Adrenal gland (tissue), 12 donors: ENCODE results near the gene IBA57. TPM values are rescaled to one million over a fixed set of nuclear protein-coding genes. Genes with fewer than 3 reads are reported as not detected.
"Not testable (repeated sequence)": the region's sequence is repeated elsewhere in the genome, so short reads cannot be mapped to it uniquely, and the experiment has no call there.

Experiments
- DNase-seq, 7 donors: peaks; one replicate each; pipeline ENCODE4 v3.0.0-alpha.2; 2019 to 2020
- H3K27ac ChIP-seq, 5 donors: fragments of 200-600 bp; sonication (generic) in 4 of 5; 1 replicate in 3 of 5; 2 replicates in 2 of 5; pipeline versions ENCODE4 v1.5.1 to v1.8.0; 2016 to 2020; ENCODE audit warnings: mild to moderate bottlenecking in 1 of 5
- H3K27me3 ChIP-seq: fragments of 200-600 bp; 2 replicates; pipeline ENCODE4 v1.8.0; 2021
- H3K36me3 ChIP-seq, 2 donors: fragments of 200-600 bp; replicated peaks in 1 of 2; 1 replicate in 1 of 2; 2 replicates in 1 of 2; pipeline versions ENCODE4 v1.5.1 to v1.8.0; 2018 to 2022
- H3K4me1 ChIP-seq, 2 donors: fragments of 200-600 bp; replicated peaks in 1 of 2; 1 replicate in 1 of 2; 2 replicates in 1 of 2; pipeline versions ENCODE4 v1.5.1 to v1.8.0; 2018 to 2021
- H3K4me3 ChIP-seq, 4 donors: fragments of 200-600 bp; sonication (generic) in 3 of 4; one replicate each; pipeline ENCODE4 v1.5.1; 2016 to 2018
- H3K9me3 ChIP-seq, 3 donors: fragments of 200-600 bp; sonication (generic) in 1 of 3; replicated peaks in 1 of 3; 1 replicate in 2 of 3; 2 replicates in 1 of 3; pipeline versions ENCODE4 v1.5.1 to v1.8.0; 2016 to 2021
- CTCF ChIP-seq, 6 experiments: fragments of 450-650 bp in 4 of 6; fragments of 200-600 bp in 2 of 6; sonication (generic) in 1 of 6; IDR thresholded peaks; 1 replicate in 5 of 6; 2 replicates in 1 of 6; pipeline versions ENCODE4 v1.5.1 to v1.8.0; 2016 to 2021; ENCODE audit warnings: antibody characterized with exemption in 6 of 6, mild to moderate bottlenecking in 2 of 6, moderate library complexity in 1 of 6
- POLR2A ChIP-seq, 2 donors: fragments of 450-650 bp; IDR thresholded peaks; one replicate each; pipeline ENCODE4 v1.6.1; 2017; ENCODE audit warnings: antibody characterized with exemption in 2 of 2, mild to moderate bottlenecking in 2 of 2, moderate library complexity in 1 of 2
- WGBS, 4 donors: extraction: QIAGEN DNeasy Blood & Tissue Kit in 2 of 4; methylation state at CpG; one replicate each; pipeline versions ENCODE4 v1.1.5 to v1.1.7; 2013 to 2017; 5-methylcytosine and 5-hydroxymethylcytosine counted together
- intact Hi-C, 2 donors: fragments of 100-400 bp; cut with DNase I; formaldehyde crosslinking; loops; one replicate each; pipeline versions ENCODE4 v1.14.1 to v1.15.0; 2022 to 2023
- polyA plus RNA-seq, 3 donors: library from polyadenylated mRNA; stranded (reverse); fragments of 200-250 nt in 2 of 3; fragments of 350-450 nt in 1 of 3; fragmentation: Illumina TruSeq in 1 of 3; extraction: RNeasy Lipid Tissue Mini Kit (QIAGEN cat#74804) in 1 of 3; gene quantifications; one replicate each; pipeline ENCODE4 v1.2.3, GENCODE V29; 2013 to 2014
- total RNA-seq, 9 donors: library from RNA; depleted of rRNA in 4 of 9; stranded (reverse); fragments of >200 nt in 4 of 9; fragments of 120-200 nt in 1 of 9; fragmentation: NEBNext Ultra II Directional in 1 of 9; extraction: Animal tissue kit (Norgen Biotek cat#: 25700) in 1 of 9; gene quantifications; one replicate each; pipeline versions ENCODE4 v1.1.0 to v1.2.4, GENCODE V29; 2013 to 2023
- donor health status: healthy with polysubstance abuse.
- donor health status: Bipolar disorder and iron deficiency.
- donor health status: DM: yes; HTN: yes; CAD: no.
- donor health status: DM: no; HTN: no; CAD: no.
- donor health status: DM: no; HTN: no; CAD: no.
- donor health status: DM: yes; HTN: yes; CAD: no.

The IBA57 gene
- total and polyA plus RNA-seq, 12 donors: 1.4 to 40.6 (median 13.0) TPM

- 78 to 87% (median 84%) methylated on average over 9 to 14 of the region's 14 CpGs for WGBS, 4 donors
- H3K27ac ChIP-seq: no peak overlapping the region
- intact Hi-C loops: no loop called here
- no peak for TF ChIP-seq CTCF (IDR thresholded peaks at IDR 0.05)
- TF ChIP-seq POLR2A (IDR thresholded peaks at IDR 0.05): no peak
- no peak for DNase-seq
- no peaks in the 10 kb centered on the region for H3K4me1 ChIP-seq
- H3K9me3 ChIP-seq: no peaks in the 10 kb centered on the region
- H3K4me3 ChIP-seq: no peak overlapping the region
- H3K36me3 ChIP-seq: no peaks in the 10 kb centered on the region
- H3K27me3 ChIP-seq: no peaks in the 10 kb centered on the region
These were observed 53.1 kb downstream of the IBA57 start for GRCh38 chr1:228218513-228219244.

DNA sequence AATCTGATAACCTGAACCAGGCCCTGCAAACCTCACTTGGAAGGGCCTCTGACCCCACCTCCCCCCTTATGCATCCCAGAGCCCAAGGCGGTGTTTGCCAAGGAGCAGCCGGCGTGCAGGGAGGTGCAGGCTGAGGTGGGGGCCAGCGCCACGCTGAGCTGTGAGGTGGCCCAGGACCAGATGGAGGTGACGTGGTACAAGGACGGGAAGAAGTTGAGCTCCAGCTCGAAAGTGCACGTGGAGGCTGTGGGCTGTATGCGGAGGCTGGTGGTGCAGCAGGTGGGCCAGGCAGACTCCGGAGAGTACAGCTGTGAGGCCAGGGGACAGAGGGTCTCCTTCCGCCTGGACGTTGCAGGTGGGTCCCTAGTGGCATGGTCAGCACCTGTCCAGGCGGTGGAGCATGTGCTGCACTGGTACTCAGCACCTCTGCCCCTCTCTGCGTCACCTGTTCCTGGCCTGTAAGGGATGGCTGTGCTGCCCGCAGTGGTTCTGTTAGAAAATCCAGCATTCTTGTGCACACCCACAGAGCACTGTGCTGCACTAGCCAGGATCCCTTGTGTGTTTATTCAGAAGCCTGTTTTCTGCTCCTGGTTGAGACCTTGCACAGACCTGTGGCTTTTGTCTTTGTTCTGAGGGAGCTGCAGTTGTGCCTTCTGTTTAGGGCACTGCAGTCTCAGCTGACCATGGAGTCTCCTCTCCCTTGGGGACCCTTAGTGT is 53.8 kb downstream of the IBA57 start:
- intact Hi-C loops: no loop called here
- no peaks in the 10 kb centered on the region for H3K27me3 ChIP-seq
- H3K4me3 ChIP-seq: no peak overlapping the region
- no peaks in the 10 kb centered on the region for H3K36me3 ChIP-seq
- TF ChIP-seq POLR2A (IDR thresholded peaks at IDR 0.05) (no peak), CTCF (IDR thresholded peaks at IDR 0.05) (no peak)
- no peaks in the 10 kb centered on the region for H3K9me3 ChIP-seq
- DNase-seq: no peak
- H3K4me1 ChIP-seq: no peaks in the 10 kb centered on the region
- no peak overlapping the region for H3K27ac ChIP-seq
- 86 to 95% (median 90%) methylated on average over 13 to 16 of the region's 16 CpGs for WGBS, 4 donors

GRCh38 chr1:228219962-228220780 is 54.6 kb downstream of the IBA57 start:
- TF ChIP-seq POLR2A (IDR thresholded peaks at IDR 0.05) (no peak), CTCF (IDR thresholded peaks at IDR 0.05) (no peak)
- H3K9me3 ChIP-seq: peaks cover 0 to 5% (median 0%) of the 10 kb centered on the region in 3 donors
- H3K4me1 ChIP-seq: no peaks in the 10 kb centered on the region
- no peak overlapping the region for H3K4me3 ChIP-seq
- DNase-seq: no peak
- 86 to 90% (median 88%) methylated on average over 14 to 28 of the region's 28 CpGs for WGBS, 4 donors
- H3K27ac ChIP-seq: no peak overlapping the region
- intact Hi-C loops: no loop called here
- H3K27me3 ChIP-seq: no peaks in the 10 kb centered on the region
- H3K36me3 ChIP-seq: no peaks in the 10 kb centered on the region

- intact Hi-C loops, H3K9me3 ChIP-seq, DNase-seq, H3K27me3 ChIP-seq, H3K36me3 ChIP-seq, H3K4me3 ChIP-seq, H3K27ac ChIP-seq, H3K4me1 ChIP-seq: not testable (repeated sequence)
- 88 to 93% (median 91%) methylated on average over 9 of the region's 9 CpGs for WGBS, 4 donors
These were observed 55.5 kb downstream of the IBA57 start for GRCh38 chr1:228221097-228221496.
